Stimulated activated CD4-positive, alpha-beta T cell treated with anti-CD3 and anti-CD28 coated beads, Interleukin-4, amount 100 ng/mL, for 24 hours (primary cell): ENCODE data around the gene ICOS.
A peak's percentile ranks its signal among the peaks of the same experiment; 100 is the strongest.
"Not testable (repeated sequence)": the region's sequence is repeated elsewhere in the genome, so short reads cannot be mapped to it uniquely, and the experiment has no call there.

ENCODE experiments used
- DNase-seq: peaks from one replicate; pipeline ENCODE4 v3.0.0-alpha.2; 2020

The ICOS gene

DNA sequence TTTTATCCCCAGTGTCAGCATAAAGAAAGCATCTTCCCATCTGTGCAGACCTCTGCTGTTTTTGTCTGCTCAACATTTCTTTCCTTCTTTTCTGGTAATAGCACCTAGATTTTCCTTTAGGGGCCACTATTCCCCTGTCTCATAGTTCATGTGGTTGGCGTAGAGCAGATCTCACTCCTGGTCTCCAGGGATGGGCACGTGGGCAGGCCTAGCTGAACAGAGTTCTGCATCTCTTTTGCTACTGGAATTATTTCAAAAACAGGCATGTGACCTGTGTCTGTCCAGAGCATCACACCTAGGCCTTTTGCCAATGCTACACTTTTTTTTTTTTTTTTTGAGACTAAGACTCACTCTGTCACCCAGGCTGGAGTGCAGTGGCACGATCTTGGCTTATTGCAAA, 17.7 kb upstream of the ICOS start:
- DNase-seq: no peak

DNA sequence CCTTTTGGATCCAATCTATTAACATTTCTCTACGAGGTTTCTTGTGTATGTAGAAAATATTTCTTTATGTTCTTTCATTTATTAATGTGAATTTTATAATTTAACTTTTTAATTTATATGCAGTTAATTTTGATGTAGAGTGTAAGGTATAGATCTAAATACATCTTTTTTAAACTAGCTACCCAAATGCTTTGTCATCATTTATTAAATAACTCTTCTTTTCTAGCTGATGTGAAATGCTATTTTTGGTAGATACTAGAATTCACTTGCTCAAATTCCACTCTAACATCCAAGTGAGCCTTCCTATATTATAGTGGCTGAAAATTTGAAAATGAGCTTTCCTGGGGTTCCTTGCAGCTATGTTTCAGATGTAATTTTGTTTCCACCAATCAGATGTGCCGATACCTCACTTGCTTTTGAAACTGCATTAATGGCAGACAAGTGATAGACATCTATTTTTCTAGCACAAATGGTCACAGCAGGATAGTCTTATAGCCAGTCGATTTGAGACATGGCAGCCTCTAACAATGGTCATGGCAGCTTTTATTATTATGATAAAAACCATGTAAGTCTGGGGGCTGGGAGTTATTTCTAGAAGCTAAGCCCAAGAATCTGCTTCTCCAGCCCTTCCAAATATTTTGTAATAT, 10.9 kb upstream of the ICOS start:
- no peak for DNase-seq

DNA sequence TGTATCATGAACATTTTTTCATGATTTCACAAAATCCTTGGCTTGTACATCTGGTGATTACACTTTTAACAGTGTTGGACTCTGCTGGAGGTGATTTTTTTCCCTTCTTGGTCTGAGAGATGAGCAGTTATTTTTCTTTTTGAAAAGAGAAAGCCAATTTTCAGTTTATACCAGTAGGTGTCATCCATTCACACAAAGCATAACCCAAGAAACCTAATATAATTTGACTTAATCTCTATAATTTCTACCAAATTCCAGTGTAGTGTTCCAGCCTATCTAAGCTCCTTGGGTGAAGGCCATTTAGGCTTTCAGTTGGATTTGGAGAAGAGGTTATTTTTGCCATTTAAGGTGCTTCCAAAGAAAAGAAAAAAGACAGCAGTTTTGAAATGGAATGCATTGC, 7.7 kb upstream of the ICOS start:
- DNase-seq: no peak

DNA sequence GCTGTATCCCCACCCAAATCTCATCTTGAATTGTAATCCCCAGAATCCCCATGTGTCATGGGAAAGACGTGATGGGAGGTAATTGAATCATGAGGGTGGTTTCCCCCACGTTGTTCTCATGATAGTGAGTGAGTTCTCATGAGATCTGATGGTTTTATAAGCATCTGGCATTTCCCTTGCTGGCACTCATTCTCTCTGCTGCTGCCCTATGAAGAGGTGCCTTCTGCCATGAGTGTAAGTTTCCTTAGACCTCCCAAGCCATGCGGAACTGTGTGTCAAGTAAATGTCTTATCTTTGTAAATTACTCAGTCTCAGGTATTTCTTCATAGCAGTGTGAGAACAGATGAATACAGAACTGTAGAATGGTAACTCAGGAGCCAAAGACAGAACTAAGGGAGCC, 5.3 kb upstream of the ICOS start:
- DNase-seq: peak; percentile 52

DNA sequence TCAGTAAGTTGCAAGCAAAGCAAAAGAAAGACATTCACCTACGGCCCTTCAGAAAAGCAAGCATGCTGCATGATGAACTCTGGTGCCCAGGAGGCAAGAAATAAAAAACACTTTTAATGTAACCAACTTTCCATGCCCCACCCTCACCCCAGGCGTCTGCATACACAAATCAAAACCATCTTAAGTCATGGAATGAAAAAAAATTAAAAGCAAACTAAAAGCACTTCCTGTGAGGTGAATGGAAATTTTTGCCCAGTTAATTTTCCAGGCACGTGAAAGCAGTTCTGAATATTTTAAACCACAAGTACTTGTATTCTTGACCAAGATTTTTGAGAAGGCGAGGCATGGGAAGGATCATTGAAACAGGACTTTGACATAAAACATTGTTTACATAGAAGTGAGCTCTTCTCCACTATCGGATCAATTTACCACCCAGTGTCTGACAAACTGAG, 2.5 kb upstream of the ICOS start:
- peak; percentile 69 for DNase-seq

DNA sequence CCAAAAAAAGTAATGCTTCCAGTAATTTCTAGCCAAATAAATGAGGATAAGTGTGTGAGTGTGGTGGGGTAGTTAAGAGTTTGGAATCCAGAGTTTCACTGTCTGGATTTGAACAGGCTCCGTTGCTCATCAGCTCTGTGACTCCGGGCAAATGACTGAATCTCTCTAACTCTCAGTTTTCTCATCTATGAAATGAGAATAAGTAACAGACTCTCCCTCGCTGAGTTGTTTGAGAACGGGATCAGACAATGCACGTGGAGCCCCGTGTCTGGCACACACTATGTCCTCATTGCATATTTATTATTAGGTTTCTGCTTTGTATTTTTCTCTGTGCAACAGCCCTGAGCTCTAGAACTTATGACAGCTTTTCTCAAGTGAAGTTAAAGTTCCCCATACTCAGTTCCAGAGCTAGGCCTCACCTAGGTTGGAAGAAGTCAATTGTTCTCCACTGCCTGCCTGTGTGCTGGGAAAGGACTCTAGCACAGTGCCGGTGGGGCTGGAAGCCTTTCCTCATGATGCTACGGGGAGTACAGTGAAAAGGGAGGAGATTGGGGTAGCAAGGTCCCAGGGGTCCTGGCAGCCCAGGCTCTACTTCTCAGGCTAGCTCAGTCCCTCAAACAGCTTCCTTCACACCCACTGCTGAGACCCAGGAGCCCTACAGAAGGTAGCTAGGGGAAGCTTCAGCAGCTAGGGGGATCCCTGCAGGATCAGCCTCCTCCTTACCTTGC, 1.7 kb upstream of the ICOS start:
- peak; percentile 33 for DNase-seq

DNA sequence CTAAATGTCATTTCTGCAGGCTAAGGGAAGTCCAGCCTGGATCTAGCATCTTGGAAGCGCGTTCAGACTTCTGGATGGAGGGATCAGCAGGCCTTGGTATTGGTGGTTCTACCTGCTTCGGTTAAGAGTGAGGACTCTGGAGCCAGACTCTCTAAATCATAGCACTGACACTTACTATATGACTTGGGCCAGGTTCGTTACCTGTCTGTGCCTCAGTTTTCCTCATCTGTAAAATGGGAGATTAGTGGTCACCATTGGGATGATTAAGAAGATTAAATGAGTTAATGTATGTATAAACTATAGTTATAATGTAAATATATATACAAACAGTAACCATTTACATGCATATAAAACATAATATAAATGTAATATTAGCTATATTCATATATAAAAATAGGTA, 995 bp upstream of the ICOS start:
- no peak for DNase-seq

DNA sequence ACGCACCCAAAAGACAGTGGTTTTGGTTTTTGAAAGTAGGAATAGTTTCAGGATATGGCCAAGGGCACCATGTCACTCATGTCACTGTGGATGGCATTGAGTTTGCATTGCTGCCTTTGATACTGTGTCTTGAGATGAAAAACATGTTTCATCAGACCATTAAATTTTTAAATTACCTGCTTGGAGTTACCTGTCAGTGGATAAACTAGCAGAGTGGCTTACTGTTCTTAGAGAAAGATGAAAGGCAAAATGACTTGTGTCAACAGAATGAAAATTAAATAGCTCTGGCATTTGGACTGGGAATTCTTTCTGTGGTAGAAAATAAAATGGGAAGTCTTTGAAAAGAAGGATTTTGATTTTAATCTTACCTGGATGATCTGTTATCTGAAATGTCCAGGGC, 386 bp downstream of the ICOS start:
- DNase-seq: no peak

DNA sequence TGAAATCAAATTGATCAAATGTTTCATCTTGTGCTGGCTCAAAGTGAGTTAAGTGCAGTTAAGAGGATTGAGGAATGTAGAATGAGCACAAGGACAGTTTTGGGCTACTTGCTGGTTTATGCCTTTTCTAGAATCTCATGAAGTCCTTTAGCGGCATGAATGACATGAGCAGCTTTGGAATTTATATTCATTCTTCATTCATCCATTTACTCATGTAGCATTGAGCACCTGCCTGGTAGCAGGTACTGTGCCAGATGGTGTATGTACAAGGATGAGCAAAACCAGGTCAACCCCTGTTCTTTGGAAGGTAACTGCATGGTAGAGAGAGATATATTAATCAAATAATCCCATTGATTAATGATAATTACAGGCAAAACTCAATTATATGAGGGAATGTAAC, 1.2 kb downstream of the ICOS start:
- no peak for DNase-seq

DNA sequence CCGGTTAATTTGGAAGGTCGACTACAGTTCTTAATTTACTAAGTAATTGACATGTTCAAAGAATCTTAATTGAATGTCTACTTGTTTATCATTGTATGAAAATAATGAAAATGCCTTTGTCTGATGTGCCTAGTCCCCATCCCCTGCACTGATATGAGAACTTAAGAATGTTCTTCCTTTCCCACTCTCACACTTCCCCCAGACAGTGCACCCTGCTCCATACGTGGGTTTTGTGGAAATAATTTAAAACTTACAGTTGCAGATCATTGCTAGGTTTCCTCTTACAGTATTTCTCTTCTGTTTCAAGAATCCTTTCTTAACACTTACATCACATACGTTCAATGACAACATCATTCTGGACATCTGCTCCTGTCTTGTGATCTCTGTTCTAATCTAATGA, 3.5 kb downstream of the ICOS start:
- DNase-seq: no peak

DNA sequence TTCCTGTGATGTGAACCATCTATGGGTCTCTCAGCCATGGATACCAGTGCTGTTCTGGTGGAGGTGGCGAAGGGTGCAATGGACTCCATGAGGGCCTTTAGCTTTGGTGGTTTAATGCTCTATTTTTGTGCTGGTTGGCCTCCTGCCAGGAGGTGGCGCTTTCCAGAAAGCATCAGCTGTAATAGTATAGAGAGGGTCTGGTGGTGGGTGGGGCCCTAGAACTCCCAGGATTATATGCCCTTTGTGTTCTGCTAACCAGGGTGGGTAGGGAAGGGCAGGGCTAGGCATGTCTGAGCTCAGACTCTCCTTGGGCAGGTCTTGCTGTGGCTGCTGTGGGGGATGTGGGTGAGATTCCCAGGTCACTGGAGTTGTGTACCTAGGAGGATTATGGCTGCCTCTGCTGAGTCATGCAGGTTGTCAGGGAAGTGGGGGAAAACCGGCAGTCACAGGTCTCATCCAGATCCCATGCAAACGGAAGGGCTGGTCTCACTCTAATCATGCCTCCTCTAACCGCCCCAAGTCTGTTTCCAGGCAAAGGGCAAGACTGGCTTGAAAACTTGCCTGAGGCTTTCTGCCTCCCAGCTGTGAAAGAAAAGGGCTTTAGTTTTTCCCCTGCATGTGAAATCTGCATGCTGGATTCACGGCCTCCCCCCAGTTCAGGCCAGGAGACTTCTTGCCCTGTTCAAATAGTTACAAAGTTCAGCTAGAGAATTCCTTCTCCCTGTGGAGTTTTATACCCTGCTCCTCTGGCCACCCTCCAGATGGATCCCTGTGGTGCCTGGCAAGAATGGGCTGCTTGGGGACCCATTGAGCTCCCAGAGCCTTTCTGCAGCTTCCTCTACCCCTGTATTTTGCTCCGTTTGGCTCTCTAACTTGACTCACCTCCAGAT, 7.2 kb downstream of the ICOS start:
- DNase-seq: peak; percentile 25

DNA sequence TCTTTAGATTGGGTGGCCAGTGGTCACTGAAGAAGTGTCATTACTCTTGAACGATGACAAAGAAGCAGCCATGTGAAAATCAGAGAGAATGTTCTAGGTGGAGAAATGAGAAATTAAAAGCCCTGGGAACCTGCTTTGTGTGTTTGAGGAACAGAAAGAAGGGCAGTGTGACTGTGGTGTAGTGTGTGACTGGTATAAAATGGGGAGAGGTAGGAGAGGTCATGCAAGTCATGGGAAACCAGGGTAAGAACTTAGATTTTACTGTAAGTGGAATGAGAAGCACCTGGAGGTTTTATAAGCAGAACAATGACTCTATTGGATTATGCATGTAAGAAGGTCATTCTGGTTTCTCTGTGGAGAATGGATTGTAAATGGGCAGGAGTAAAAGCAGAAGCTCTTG, 12.2 kb downstream of the ICOS start:
- DNase-seq: no peak

DNA sequence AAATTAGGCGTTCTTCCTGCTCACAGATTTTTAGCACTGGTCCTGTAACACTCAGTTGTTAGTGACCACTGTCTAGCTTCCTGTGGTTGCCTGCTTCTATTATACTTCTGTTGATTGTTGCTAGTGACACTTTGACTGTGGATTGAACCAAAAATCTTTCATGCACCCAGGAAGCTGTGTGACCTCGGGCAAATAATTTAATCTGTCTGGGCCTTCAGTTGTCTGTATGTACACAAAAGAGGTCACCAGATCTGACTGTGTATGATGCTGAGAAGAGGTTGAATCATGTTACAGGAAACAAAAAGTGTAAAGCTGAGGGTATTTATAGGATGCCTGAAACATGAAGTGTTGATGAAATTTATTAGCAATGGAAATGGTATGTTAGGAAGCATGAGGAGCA, 12.7 kb downstream of the ICOS start:
- no peak for DNase-seq

DNA sequence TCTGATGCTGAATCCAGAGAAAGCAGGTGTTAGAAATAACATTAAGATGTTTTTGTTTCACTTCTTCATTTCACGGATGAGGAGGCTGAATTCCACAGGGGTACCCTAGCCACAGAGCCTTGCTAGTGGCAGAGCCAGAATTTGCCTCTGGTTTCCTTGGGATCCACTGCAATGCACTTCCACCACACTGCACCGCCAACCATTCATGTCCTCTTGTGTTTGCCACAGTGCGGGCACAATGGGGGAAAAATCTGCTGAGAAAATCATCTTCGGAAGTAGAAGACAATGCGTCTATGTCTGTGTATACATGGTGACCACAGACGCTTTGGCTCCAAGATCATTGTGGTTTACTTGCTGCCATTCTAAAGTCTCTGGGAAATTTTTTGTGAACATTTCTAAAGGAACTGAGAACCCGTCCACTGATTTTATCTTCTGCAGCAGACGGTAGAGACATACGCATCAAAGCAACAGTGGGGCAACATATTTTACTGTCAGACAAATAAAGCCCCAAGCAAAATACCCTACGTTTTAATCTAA, 14.9 kb downstream of the ICOS start:
- peak; percentile 47 for DNase-seq

DNA sequence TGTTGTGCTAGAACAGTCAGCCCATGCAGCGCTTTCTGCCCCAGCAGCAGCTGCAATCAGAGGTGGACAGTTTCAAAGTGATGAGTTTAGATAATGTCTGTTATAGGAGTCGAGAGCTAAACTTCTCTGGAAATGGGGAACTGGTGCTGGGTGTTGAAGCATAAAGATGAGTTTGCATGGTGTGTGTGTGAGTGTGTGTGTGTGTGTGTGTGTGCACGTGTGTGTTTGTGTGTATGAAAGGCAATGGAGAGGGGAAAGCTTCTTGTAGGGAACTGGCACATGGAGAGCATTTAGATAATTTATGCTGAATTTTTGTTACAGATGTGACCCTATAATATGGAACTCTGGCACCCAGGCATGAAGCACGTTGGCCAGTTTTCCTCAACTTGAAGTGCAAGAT, 22.7 kb downstream of the ICOS start:
- no peak for DNase-seq

DNA sequence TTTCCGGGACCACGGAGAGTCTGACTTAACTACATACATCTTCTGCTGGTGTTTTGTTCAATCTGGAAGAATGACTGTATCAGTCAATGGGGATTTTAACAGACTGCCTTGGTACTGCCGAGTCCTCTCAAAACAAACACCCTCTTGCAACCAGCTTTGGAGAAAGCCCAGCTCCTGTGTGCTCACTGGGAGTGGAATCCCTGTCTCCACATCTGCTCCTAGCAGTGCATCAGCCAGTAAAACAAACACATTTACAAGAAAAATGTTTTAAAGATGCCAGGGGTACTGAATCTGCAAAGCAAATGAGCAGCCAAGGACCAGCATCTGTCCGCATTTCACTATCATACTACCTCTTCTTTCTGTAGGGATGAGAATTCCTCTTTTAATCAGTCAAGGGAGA, 23.1 kb downstream of the ICOS start:
- no peak for DNase-seq

DNA sequence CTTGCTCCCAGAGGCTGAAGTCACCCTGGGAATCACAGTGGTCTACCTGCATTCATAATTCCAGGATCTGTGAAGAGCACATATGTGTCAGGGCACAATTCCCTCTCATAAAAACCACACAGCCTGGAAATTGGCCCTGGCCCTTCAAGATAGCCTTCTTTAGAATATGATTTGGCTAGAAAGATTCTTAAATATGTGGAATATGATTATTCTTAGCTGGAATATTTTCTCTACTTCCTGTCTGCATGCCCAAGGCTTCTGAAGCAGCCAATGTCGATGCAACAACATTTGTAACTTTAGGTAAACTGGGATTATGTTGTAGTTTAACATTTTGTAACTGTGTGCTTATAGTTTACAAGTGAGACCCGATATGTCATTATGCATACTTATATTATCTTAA, 24.2 kb downstream of the ICOS start:
- DNase-seq: no peak

DNA sequence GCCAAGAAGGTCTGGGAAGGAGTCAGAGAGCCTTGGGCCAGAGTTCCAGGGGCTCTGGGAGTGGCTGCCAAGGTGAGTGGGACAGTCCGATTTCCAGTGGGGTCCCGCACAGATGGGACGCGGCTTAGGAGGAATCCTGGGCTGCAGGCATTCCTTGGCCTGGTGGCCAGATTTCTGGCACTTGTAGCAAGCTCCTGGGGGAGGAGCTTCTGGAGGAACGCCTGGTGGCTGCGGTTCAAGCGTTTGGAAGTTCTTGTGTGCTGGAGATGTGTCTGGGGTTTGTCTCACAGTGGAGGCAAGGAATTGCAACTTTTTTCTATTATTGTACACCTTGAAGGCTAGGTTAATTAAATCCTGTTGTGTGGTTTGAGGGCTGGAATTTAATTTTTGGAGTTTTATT, 28.6 kb downstream of the ICOS start:
- not testable (repeated sequence) for DNase-seq

DNA sequence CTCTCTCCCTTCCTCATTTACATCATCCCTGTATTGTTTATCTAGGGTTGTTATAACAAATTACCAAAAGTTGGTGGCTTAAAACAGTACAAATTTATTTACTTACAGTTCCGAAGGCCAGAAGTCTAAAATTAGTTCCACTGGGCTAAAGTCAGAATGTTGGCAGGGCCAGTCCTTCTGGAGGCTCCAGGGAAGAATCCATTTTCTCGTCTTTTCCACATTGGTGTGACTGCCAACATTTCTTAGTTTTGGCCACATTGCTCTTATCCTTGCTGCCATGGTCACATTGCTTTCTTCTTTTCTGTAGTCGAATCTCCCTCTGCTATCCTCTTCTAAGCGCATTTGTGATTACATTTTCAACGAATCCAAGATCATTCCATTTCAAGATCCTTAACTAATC, 34.7 kb downstream of the ICOS start:
- DNase-seq: no peak

DNA sequence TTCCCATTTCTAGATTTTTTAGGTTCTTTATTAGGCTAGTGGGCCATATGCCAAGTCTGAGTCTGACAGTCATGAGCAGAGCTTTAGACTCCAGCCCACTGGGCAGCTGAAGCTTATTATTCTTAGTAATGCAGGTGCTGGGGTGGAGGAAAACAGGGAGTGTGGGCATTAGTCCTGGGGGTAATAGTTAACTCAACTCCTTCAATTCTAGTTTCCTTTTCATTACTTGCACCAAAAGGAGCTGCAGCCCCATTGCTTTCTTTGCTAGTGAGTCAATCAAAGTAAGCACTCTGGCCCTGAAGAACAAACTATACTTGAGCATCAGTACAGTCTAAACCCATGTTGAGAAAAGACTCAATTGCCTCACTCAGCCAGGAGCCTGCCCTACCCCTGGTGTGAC, 35.5 kb downstream of the ICOS start:
- no peak for DNase-seq

DNA sequence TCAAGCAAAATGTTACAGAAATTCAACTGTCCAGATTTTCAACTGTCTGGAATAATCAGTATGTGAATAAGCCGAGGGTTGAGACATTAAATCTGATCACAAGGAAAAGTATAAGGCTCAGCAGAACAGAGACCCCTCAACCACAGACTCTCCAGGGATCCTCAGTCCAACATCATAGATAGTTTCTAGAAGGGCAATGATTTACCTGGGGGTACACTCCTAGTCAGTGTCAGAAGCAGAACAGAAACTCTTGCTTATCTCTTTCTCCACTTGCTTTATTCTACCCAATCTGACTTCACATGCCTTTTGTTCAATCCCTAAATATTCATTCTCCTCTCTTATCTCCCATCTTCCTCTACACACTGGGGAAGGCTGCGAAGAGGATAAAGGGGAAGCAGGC, 36.4 kb downstream of the ICOS start:
- DNase-seq: no peak

DNA sequence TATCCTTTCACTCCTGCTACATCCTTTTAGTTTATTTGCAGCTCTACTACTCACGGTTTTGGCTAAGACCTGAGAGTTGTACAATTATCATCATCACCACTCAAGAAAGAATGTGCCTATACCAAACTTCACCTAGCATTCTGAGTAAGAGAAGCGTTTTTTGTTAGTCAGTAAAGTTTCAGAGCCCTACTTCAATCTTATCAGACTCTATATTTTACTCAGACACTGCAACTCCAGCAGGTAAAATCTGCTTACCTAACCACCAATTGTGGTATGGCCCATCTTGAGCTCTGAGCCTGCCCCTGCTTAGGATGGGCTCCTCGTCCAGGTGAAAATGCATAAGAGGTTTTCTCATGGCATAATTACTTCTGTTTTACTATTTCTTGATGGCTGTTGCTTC, 37.1 kb downstream of the ICOS start:
- no peak for DNase-seq

DNA sequence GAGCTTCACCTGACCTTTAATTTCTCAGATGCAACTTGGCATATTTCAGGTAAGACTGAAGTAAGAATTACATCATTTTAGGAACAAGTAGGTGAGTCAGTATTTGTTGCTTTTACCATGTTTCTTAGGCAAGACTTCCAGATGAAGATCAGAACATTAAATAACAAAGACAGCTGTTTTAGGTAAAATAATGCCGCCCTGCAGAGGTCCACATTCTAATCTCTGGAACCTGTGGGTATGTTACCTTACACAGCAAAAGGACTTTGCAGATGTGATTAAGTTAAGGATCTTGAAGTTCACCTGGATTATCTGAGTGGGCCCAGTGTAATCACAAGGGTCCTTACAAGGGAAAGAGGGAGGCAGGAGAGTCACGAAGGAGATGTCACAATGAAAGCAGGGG, 39.3 kb downstream of the ICOS start:
- DNase-seq: no peak

DNA sequence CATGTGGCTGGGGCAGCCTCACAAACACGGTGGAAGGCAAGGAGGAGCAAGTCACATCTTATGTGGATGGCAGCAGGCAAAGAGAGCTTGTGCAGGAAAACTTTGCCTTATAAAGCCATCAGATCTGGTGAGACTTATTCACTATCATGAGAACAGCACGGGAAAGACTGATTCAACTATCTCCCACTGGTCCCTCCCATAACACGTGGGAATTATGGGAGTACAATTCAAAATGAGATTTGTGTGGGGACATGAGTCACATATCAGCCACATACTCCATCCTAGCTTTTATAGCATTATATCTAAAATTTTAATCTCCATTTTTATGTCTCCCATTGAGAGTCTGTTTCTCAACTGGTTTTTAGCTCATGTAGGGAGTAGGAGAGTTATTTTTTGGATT, 45.7 kb downstream of the ICOS start:
- no peak for DNase-seq
